GM19468 (cell line): Measurements from ENCODE around the gene GHITM.
A peak's percentile ranks its signal among the peaks of the same experiment; 100 is the strongest.
"Not testable (repeated sequence)": the region's sequence is repeated elsewhere in the genome, so short reads cannot be mapped to it uniquely, and the experiment has no call there.

Experiments
- ATAC-seq: cut with Tn5 transposase; IDR thresholded peaks from one replicate; pipeline ENCODE4 v1.9.1; 2021; ENCODE audit warnings: mild to moderate bottlenecking, moderate library complexity, moderate number of reproducible peaks; ENCODE audit not compliant: unreplicated experiment; ENCODE audit errors: extremely low read depth

Gene GHITM

DNA sequence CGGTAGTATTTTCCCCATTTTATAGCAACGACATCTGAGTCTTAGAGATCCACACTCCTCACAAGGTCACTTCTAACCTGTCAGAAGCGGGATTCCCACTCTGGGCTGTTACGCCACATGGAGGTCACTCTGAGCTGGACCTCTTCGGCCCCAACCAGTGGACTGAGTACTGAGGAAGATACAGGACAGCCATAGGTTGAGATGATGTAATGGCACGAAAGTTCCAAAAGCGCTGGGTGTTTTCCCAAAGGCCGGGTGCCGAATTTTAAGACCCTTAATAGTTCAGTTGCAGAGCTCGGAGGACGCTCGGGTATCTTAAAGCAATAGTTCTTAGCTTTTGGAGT lies 699 bp downstream of the GHITM start:
- no peak for ATAC-seq

GRCh38 chr10:84147347-84147746 lies 8.0 kb downstream of the GHITM start:
- ATAC-seq, result no peak

GRCh38 chr10:84148006-84148597 lies 8.8 kb downstream of the GHITM start:
- not testable (repeated sequence) for ATAC-seq

DNA sequence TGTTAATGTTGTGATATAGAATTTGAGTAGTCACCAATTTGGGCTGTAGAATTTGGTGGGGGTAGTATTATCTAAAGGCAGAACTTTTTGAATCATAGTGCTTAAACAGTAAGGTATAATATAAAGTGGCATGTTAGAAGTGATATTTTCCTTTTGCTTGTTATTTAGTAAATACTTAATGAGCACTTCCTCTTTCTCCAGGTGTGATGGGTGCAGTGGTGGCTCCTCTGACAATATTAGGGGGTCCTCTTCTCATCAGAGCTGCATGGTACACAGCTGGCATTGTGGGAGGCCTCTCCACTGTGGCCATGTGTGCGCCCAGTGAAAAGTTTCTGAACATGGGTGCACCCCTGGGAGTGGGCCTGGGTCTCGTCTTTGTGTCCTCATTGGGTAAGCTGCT lies 10.5 kb downstream of the GHITM start:
- ATAC-seq, result no peak

DNA sequence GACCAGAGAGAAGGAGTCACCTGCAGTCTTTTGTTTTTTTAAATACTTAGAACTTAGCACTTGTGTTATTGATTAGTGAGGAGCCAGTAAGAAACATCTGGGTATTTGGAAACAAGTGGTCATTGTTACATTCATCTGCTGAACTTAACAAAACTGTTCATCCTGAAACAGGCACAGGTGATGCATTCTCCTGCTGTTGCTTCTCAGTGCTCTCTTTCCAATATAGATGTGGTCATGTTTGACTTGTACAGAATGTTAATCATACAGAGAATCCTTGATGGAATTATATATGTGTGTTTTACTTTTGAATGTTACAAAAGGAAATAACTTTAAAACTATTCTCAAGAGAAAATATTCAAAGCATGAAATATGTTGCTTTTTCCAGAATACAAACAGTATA lies 13.5 kb downstream of the GHITM start:
- ATAC-seq, result no peak

DNA sequence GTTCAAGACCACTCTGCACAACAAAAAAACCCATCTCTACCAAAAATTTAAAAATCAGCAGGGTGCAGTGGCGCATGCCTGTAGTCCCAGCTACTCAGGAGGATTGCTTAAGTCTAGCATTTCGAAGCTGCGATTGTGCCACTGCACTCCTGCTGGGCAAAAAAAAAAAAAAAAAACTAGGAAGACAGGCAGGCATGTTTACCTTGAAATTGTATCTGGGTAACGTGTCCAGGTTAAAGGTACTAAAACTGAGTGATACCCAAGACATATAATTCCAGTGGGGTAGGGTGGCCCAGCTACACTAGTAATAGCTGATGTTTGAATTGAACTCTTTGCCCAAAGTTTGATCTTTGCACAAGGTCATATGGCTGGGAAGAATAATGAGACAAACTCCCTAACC lies 16.2 kb downstream of the GHITM start:
- no peak for ATAC-seq

- ATAC-seq, result no peak
These were observed 16.7 kb downstream of the GHITM start for GRCh38 chr10:84156009-84156408.

DNA sequence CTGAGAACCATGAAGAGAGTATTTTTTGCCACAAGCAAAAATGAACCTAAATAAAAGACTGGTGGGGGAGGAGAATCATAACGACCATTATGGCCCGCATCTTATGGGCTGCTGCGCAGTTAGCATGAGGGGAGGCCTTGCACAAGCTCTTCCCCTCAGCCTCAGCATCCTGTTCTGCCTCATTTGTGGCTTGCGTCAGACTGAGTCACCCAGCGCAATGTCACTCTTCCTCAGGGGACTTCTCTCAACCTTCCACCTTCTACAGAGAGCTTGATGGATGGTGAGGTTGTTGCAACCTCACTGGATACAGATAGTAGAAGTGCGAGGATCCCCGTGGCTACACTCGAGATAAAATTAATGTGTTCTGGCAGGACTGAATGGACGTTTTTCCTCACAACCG lies 17.5 kb downstream of the GHITM start:
- ATAC-seq, result no peak

GRCh38 chr10:84158061-84158460 lies 18.8 kb downstream of the GHITM start:
- no peak for ATAC-seq

- no peak for ATAC-seq
These were observed 19.2 kb downstream of the GHITM start for GRCh38 chr10:84158550-84158949.

GRCh38 chr10:84159076-84159685 lies 19.9 kb downstream of the GHITM start:
- no peak for ATAC-seq

DNA sequence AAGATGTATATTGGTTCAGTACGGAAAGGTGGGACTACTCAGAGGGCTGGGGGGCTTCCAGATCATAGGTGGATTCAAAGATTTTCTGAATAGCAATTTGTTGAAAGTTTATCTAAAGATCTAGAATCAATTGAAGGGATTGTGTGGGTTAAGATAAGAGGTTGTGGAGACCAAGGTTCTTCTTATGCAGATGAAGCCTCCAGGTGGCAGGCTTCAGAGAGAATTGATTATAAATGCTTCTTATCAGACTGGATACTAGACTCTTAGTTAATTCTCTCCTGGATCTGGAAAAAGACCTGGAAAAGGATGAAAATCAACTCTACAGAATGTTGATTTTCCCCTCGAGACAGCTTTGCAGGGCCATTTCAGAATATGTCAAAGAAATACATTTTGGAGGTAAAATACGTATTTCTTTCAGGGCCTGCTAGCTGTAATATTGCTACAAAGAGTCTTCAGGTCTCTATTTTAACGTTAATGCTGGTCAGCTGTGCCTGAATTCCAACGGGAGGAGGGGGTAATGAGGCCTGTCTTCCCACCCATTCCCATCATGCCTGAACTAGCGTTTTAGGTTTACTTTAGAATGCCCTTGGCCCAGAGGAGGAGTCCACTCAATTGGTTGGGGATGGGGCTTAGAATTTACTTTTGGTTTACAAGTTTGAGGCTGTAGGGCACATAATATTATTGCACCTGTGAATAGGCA lies 21.5 kb downstream of the GHITM start:
- no peak for ATAC-seq

DNA sequence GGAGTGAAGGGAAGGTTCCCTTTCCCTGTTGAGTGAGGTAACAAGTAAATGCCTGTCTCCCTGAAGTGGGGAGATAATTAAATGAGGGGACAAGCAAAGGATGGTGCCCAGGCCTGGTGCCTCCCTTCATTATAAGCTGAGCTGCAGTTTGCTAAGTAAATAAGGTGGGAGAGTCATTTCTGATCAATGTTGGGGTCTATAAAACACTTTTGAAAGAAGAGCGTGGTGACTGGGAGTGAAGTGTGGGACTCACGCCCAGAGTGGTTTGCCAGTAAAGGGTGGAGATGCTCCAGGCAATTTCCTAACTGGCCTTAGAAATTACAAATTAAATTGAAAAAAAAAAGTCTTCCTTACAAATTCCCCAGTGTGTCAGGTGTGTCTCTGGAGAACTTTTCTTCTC lies 24.7 kb downstream of the GHITM start:
- no peak for ATAC-seq

DNA sequence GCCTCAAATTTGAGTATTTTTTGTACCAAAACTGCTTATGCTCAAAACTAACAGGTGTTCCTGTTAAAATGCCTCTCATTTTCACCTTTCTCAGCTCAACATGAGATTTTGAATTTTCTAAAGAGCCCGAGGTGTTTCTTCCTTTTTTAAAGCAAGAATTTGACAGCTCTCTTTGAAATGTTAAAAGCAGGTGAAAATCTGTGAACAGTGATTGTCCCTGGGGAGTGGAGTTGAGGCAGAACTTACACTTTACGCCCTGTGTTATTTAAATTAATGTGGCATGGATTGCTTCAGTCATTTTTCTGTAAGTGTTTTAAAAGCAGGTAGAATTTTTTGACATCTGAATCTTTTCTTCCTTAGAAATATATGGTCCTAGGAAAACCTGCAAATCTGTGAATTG lies 25.1 kb downstream of the GHITM start:
- ATAC-seq, result no peak

DNA sequence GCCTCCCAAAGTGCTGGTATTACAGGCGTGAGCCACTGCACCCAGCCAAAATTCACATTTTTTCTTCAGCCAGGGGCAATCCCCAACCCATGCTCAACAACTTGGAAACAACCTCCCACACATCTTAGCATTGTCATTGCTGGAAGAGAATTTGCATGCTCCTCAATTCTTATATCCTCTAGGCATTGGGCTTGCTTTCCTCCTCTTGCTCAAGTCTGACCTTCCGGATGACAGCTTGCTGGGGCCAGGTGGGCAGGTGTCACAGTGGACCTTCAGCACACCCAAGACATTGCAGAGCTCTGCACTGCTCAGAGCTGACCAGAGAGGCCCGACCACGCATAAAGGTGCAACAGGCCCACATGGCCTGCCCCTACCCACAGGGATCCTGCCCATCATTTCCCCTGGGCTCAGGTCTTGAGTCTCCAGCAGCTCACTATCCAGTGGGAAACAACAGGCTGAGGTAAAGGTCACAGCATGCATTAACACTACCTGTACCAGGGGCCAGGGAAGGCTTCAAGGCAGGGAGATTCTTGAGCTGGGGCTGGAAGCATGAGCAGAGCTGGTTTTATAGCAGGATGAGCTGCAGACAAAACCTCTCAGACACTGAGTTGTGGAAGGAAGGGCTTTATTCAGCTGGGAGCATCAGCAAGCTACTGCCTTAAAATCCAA lies 27.4 kb downstream of the GHITM start:
- peak; percentile 34 for ATAC-seq

- not testable (repeated sequence) for ATAC-seq
These were observed 28.0 kb downstream of the GHITM start for GRCh38 chr10:84167289-84167653.

DNA sequence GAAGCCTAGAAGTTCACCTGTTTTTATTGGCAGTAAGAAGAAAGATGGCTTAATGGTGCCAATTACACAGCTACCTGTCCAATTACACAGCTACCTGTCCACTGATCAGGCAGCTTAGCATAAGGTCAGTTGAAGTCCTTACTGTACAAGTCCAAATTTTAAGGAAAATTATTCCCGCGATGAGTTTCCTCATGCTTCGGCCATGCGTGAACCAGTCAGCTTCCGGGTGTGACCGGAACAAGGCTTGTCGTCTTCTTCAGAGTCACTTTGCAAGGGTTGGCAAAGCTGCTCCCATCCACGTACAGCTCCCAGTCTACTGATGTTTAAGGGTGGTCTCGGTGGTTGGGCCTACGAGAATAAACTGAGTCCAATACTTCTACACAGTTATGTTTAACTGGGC lies 29.1 kb downstream of the GHITM start:
- ATAC-seq, result not testable (repeated sequence)

GRCh38 chr10:84171237-84171636 lies 31.9 kb downstream of the GHITM start:
- ATAC-seq, result not testable (repeated sequence)

GRCh38 chr10:84171700-84172466 lies 32.6 kb downstream of the GHITM start:
- not testable (repeated sequence) for ATAC-seq

DNA sequence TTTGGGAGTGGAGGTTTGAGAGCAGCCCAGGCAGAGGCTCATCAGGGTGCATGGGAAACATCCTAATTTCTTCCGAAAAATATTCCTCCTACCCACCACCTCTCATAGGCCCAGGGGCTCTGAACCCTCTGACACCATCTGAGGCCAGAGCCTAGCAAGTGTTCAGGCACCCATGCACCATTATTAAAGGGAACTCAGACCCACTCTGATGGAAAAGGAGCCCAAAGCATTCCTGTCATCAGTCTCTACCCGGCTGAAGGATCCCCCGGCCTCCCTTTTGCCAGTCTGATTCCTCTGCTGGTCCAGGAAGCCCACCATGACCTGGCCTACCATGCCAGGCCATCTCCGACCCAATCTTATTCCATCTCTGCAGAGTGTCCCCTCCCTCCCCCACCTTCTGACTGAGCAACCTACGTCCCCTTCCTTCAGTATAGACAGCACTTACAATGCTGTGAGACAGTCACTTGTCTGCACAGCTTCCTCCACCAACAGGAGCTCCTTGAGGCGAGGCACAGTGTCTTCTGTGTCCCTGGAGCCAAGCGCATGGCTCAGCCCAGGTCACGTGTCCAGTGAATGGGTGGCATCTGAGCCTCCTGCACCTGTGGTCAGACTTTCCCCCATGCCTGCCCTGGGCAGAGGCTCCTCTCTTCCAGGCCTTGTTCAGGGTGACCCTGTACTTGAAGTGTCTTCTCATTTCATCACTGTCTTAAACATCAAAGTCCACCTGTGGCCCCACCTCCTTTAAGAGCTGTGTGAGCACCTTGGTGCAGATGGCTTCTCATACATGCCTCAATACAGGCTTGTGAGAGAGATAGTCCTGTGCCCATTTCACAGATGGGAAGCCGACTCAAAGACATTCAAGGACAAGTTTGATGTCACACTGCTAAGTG lies 33.4 kb downstream of the GHITM start:
- no peak for ATAC-seq
